Cardiac fibroblast (primary cell): Measurements from ENCODE around the gene ECE2.

Source experiments
- DNase-seq, 2 donors: peaks; one replicate each; pipeline versions ENCODE4 v3.0.0 to v3.0.0-alpha.2; 2010; ENCODE audit warnings: low read depth in 2 of 2
- H3K4me3 ChIP-seq, 2 donors: replicated peaks in 1 of 2; 1 replicate in 1 of 2; 2 replicates in 1 of 2; pipeline ENCODE4 v1.5.1; 2011; ENCODE audit warnings: low read depth in 2 of 2, low read length in 2 of 2, mild to moderate bottlenecking in 2 of 2, moderate library complexity in 1 of 2
- CTCF ChIP-seq: IDR thresholded peaks from one replicate; pipeline ENCODE4 v1.5.1; 2011; ENCODE audit warnings: low read depth, mild to moderate bottlenecking, low read length, inconsistent platforms

The ECE2 gene

GRCh38 chr3:184325715-184326369 lies 50.0 kb downstream of the ECE2 start:
- no peak overlapping the region for H3K4me3 ChIP-seq
- no peak for TF ChIP-seq CTCF
- no peak for DNase-seq

- DNase-seq, result no peak
- no peak for TF ChIP-seq CTCF
- H3K4me3 ChIP-seq, result no peak overlapping the region
These were observed 51.3 kb downstream of the ECE2 start for GRCh38 chr3:184327171-184327570.

GRCh38 chr3:184328516-184328915 lies 52.7 kb downstream of the ECE2 start:
- no peak overlapping the region for H3K4me3 ChIP-seq
- DNase-seq, result no peak
- no peak for TF ChIP-seq CTCF

GRCh38 chr3:184332370-184333090 lies 56.7 kb downstream of the ECE2 start:
- peak; percentile 88 to 97 for DNase-seq
- no peak for TF ChIP-seq CTCF
- no peak overlapping the region for H3K4me3 ChIP-seq

GRCh38 chr3:184333190-184333589 lies 57.4 kb downstream of the ECE2 start:
- no peak overlapping the region for H3K4me3 ChIP-seq
- no peak for TF ChIP-seq CTCF
- no peak for DNase-seq

- no peak for TF ChIP-seq CTCF
- no peak overlapping the region for H3K4me3 ChIP-seq
- no peak for DNase-seq
These were observed 57.9 kb downstream of the ECE2 start for GRCh38 chr3:184333700-184334099.
